HG03521 (cell line): ENCODE results near the gene PIK3R1.

ENCODE experiments used
- ATAC-seq: cut with Tn5 transposase; IDR thresholded peaks from one replicate; pipeline ENCODE4 v1.9.1; 2021; ENCODE audit warnings: mild to moderate bottlenecking, moderate library complexity; ENCODE audit not compliant: unreplicated experiment

Gene PIK3R1

DNA sequence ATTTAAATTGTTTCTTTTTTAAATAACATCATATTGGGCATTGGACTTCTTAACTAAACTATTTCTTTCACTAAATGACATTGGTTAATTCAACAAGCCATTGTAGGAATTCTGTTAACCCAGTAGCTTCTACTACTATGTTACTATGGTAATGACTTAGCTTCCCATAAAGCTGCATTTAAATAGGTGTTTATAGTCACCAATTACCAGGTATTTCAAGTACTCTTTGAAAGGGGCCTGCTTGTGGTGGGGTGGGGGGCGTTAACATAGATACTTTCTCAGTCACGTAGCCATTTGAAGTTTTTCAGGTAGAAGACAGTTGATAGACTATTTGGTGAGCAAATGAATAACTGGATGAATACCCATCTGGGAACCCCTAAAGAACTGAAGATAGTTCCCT lies 34.0 kb downstream of the PIK3R1 start:
- ATAC-seq = no peak

DNA sequence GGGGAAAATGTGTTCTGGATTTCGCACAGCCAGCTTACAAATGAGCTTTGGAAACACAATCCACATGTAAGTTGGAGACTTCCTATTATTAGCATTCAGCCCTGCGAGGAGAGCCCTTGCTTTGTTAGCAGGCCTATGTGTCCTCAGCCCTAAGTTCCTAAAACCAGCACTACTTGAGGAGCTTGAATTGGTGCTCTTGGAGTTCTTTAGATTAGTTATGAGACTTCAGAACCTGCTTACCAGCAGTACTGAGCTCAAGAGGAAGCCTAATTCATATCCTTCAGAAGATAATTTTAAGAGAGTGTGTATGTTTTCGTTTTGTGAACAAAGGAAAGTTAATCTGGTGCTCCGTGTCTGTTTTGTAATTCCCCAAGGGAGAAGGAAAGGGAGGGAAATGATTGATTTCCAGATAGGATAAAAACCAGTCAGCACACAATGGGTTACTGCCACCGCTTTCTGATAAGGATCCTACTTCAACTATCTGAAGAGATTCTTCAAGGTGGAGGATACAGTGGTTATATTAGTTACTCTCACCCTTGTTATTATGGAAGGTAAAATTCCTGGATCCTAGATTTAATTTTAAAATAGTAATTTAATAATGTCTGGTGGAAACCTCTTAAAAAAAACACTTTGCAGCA lies 35.2 kb downstream of the PIK3R1 start:
- ATAC-seq = no peak

DNA sequence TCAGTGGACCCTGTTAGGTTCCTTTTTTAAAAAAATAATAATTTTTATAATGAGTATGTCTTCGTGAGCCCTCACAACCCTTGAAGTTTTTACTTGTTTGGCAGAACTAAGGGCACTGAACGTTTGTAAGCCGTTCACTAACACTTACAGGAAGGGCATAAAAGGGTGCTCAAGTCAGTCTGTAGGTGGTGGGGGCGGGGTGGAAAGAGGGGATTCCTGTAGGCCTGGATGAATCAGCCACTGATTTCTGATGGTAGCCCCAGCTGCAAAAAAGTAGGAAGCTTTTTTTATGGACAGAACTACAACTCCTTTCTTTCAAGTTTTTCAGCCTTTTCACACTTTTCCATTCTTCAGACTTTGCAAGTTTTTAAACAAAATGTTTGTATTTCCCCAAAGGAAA lies 35.8 kb downstream of the PIK3R1 start:
- no peak for ATAC-seq

DNA sequence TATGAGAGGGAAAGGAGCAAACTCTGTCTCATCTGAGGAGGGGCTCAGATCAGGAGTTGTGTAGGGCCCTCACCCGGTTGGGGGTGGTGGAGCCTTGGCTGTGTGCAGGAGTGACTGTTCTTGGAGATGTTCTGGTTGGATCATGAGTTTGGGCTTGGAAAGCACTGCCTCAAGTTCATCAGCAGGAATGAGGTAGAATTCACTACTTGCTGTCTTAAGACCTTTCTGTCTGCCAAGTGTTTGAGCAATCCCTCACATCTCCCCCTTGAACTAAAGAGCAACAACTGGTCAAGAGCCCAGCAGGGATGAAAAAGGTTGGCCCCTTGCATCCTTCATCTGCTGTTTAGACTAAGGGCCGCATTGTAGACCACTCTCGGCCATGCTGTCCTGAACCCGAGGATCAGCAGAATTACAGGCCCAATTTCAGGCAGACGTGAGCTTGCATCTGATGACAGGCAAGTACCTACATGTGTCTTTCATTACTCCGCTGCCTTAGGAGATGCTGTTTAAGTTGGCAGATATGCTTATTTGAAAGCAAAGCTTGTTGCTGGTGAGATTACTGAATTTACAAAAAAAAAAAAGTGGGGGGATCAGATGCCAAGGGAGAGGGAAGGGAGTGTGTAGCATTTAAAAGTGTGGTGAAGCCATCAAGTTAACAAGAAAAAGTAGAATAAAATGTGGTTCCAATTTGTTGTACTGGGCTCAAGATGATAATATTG lies 36.4 kb downstream of the PIK3R1 start:
- no peak for ATAC-seq

DNA sequence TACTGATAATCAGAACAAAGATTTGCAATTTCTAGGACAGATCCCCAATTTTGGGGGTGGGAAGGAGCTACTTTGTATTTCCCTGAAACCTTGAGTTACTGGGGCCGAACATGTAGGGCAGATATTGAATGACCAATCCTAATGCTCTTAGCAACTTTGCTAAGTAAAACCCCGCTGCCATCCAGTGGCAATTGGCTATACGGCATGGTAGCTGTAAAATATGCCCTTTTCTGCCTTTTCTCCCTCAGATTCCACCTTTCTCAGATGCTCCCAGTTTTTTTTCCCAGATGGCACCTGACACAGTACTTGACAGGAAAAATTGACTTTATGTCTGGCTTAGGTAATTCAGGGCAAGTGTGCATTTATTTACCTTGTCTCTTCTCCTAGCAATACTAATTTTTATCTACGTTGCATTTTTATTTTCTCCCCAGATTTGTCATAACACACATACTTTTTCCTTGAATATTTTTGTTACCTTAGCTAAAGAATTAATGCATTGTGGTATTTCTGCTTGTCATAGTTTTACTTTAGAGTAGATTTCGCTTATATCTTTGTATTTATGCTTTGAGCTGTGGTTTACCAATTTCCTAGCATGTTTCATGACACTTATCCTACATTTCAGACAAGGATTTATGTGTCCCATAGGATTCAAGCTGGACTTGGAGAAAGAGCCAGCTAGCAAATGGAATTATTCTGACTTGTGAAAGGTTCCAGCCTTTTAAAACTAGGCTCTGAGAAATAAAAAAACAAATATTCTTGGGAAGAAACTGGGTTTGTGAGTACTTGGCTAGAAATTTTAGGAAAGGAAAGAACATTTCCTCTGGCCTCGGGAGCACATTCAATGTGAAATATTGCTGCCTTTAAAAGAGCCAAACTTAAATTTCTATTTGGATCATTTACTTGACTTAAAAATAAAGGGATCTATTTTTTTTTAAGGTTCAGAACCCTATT lies 37.4 kb downstream of the PIK3R1 start:
- ATAC-seq = peak; percentile 53

DNA sequence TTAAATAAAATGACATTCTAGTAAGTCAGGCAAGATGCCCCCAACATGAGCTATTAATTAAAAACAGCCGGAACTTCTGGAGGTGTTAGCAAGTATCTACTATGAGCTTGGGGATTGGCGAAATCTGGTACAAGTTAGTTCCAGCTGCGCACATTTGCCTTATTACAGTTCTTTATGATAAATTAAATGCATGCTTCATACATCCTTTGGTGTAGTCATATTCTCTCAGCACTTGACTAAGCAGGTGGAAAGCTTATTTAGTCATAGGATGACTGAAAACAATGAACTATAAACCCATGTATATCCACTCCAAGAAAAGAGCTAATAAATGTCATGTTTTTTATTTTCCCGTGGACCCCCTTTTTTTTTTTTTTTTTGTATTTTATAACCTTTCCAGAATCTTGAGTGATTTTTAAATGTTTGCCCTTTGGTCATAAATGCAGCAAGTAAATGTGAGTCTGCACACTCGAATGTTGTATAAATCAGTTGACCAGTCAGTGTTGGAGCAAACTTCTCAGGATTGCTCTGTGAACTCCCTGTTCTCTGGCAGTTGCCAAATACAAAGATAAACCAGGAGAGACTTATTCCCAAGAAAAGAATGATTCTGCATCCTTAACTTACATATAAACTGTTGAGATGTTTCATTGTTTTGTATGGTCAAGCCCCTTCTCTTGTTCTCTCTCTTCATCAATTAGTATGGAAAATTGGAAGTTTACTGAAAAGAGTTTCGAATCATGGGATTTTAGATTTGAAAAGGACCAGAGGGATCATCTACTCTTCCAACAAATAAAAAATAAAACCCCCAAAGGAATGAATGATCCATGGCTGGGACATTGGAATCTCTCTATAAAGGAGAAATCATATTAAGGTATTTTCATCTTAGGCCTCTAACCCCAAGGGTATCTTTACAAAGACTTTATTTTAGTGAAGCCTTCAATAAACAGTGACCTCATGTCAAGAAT lies 38.3 kb downstream of the PIK3R1 start:
- no peak for ATAC-seq

DNA sequence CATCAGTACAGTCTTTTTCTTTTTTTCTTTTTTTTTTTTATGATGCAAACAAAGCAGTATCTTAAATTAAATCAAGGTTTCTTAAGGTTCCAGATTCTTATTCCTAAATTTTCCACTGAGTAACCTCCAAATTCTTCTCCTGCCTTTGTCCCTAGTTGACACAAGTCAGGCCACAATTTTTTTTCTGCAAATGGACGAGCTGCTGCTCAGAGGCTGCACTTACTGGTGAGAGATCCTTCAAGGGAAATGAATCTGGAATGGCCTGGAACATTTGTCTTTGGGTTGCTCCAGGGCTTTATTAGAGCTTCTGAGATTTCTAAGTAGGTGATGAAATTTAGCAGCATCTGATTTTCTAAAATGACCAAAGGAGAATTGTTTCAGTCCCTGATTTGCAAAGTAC lies 39.3 kb downstream of the PIK3R1 start:
- ATAC-seq = no peak

DNA sequence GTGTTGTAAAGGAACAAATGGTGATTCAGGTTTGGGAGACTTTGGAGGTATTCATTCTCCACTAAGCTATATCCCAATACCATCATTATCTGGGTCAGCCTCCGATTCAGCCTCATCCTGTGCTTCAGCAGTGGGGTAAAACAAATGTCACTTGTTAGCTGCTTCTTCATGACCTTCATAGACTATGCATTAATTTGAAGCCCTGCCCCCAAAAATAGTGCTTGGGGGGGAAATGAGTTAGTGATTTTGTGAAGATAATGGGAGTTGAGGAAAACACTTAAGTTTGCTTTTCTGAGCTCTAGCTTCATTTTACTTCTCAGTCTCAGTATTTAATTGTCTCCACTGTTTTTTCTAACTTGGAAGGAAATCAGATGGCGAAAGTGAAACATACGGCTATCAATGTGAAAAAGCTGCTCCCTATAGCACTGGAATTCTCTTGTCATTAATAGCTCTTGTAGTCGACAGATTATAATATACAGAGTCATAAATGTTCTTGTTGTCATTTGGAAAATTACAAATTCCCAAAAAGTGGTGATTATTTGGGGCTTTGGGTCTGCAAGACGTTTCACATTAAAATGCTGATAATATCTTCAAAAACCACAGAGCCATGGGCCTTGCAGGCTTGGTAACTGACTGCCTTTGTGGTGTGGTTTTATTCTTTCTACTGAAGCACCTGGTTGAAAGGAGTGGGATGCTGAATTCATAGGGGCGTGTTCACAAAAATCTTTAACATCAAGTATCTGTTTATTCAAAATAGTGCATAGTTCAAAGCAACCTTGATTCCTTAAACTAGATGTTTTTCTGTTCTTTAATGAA lies 40.0 kb downstream of the PIK3R1 start:
- ATAC-seq = no peak

DNA sequence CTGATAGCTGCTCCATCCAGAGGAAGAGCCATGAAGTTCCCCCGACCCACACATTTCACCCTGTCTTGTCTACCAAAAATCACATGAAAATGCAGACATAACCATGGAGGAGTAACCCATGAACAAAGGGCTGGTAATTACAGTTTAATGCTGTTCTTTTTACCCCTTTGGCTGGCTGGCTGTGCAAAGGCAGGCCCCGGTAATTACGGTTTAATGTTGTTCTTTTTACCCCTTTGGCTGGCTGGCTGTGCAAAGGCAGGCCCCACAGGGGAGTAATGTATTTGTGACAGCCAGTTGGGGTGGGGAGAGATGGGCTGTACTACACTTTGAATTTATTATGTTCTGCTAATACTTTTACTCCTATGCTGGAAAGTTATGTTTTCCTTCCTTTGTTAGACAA lies 41.7 kb downstream of the PIK3R1 start:
- no peak for ATAC-seq

DNA sequence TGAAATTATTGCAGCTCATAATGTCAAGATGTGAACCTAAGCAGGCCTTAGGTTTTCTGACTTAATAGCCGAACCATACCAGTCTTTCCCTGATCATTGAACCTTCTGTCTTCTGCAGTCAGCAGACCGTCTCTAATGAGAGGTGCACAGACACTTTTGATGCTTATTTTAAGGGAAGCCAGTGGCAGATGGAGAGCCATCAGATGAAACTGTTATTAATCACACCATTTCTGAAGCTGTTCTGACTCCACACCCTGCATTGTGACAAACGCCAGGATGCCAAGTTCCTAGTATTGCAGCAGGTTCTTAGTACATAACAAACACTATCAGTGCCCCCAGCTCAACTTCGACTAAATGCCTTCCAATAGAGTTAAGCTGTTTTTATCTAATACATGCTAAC lies 43.0 kb downstream of the PIK3R1 start:
- ATAC-seq = no peak

DNA sequence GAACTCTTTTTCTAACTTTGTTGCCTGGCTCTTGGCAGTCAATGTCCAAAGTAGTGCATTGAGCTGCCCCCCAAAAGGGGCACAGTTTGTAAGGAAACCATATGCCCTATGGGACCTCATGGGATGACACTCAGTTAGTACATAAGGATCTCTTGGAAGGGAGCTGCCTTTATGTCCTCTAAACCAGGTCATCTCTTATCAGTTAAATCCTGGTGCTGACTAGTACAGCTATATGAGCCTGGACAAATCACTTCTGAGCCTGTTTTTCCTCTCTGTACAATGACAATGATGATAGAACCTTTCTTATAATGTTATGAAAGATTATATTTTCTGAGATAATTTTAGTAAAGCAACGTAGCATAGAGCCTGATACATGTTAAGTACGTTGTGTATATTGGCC lies 44.1 kb downstream of the PIK3R1 start:
- no peak for ATAC-seq

DNA sequence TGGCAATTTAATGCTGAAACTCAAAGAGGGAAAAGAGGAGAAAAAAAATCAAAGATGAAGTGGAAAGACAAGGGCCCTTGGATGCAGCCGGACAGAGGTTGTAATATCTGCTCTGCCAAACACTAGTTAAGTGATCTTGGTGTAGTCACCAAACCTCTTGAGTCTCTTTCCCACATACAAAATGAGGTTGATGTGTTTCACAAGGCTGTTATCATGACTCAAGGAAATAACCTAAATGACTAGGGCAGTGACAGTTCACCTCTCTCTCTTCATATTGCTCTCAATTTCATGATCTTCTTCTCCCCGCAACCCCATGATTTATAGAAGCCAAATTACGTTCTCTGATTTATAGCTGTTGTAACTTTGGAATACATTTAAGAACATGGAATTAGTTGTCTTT lies 44.9 kb downstream of the PIK3R1 start:
- ATAC-seq = no peak

DNA sequence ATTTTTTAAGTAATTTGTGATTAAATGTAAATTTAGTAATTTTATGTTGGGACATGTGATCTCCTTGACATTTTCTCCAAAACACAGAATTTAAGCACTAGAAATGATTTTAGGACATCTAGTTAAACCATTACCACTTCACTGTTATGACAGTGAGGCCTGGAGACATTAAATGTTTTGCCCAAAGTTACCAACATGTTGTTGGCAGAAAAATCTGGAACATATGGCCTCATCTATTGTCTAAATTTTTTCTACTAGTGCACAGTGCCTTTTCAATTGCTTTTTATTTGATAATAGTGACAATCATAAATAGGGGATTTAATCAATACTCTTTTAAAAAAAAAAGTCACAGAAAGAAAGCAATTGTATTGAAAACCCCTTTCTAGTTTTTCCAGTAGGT lies 45.6 kb downstream of the PIK3R1 start:
- no peak for ATAC-seq

DNA sequence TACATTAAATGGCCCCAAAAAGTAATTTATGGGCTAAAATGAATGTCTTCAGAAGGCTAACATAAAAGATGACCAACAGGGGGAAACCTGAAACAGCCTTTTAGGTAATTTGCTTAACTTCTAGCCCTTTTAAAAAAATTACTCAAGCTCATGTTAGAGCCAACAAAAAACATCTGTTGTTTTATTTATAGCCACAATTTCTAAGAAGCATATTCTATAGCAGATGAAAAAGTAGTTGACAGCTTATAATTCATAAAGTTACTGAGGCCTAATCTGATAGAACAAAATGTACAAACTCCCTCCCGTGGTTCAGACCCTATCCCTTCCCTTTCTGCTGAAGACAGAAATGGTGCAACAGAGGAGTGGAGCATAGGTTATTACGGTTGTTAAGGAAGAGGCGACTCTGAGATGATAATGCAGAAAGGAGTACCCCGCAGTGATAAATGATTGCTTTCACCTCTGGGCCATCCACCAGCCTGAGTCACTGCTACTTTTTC lies 46.1 kb downstream of the PIK3R1 start:
- no peak for ATAC-seq

DNA sequence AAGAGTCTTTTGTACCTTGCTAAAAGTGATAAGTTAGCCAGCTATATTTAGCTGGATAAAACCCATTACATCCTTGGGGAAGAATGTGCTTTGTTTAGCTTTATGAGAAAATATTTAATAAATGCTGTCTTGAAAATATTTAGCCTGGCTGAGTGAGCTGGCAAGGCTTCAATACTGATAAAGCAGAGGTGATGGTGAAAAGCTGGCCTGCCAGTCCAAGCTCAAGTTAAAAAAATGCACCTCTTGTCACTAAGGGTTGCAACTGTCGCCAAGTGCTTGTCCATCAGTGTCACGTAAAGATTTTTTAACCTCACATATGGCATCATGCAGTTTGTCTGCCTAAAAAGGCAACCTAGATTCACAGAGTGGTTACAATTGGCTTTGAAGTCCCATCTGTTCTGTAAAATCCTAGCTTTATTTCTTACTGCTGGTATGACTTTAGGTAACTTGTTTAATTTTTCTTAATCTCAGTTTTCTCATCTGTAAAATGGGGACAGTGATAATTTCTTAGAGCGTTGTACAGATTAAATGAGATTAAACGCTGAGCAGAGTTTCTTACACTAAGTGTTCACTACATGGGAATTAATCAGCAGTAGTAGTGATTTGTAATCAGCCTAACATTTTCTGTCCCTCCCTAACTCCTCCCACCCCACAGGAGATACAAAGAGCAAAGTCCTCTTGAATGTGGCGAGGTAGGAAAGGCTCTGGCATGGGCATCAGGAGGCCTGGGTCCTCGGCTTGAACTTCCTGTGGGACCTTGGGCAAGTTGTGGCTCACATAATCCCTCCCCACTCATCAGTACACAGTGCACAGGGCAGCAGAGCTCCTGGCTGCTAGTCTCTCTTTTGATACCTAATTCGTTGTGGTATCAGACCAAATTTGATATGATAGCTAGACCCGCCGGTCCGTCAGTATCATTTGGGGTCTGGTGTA lies 48.7 kb downstream of the PIK3R1 start:
- no peak for ATAC-seq

DNA sequence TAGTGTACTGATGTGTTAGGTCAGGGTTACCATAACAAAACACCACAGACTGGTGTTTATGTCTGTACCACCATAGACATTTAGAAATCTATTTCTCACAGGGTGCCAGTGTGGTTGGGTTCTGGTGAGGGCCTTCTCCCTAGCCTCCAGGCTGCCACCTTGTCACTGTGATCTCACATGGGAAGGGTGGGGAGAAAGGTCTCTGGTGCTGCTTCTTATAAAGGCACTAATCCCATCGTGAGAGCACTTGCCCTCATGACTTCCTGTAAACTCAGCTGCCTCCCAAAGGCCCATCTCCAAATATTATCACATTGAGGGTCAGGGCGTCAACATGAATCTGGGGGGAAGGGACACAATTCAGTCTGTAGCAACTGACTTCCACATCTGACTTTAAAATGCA lies 49.8 kb downstream of the PIK3R1 start:
- ATAC-seq = no peak

DNA sequence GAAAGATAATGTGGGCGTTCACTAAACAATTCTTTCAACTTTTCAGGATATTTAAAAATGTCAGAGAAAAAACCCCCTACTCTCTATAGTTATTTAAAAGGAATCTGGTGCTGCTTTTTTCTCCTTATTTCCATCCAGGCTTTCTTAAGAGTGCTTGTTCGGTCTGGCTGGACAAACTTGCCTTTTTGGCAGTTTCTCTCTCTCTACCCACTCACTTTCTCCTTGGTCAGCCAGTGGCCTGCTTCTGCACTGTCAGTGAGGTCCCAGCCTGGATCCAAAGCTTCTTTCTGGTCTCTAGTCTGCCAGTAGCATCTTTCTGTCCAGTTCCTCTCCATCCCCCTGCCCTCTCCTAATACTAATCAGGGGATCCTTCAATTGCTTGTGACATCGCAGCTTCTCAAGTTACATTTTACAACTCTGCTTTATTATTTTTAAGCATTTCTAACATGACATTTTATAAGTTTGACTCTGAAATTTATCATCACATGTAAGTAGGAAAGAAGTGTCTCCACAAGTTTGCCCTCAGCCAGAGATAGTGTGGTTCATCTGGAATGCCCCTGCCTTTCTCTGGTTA lies 50.4 kb downstream of the PIK3R1 start:
- no peak for ATAC-seq

DNA sequence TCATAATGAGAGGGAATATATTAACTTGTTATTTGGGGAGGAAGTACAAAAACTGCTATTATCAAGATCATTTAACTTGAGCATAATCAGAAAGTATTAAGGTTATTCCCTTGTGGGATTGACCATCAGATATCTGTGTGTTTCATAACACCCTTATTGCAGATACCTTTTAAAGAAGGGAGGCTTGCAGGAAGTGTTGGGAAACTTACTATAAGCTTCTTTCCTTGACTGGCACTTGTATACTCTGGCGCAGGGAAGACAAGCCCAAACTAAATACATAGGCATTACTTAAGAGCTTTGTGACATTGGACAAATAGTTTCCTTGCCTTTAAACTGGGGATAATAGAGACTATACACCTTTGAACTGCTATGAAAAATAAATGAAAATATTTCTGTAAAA lies 50.9 kb downstream of the PIK3R1 start:
- no peak for ATAC-seq
